Type B pancreatic cell (in vitro differentiated cells): Measurements from ENCODE around the gene SNAP29. TPM values are rescaled to one million over a fixed set of nuclear protein-coding genes. Genes with fewer than 3 reads are reported as not detected.
"Not testable (repeated sequence)": the region's sequence is repeated elsewhere in the genome, so short reads cannot be mapped to it uniquely, and the experiment has no call there.

Source experiments
- DNase-seq: peaks from one replicate; pipeline ENCODE4 v3.0.0; 2021; ENCODE audit warnings: mixed read lengths; ENCODE audit not compliant: unreplicated experiment; ENCODE audit errors: extremely low spot score
- H3K27ac Mint-ChIP-seq: 2 replicates; pipeline ENCODE4 v1.8.0; 2021; ENCODE audit warnings: mild to moderate bottlenecking, mixed read lengths
- H3K27me3 Mint-ChIP-seq: 2 replicates; pipeline ENCODE4 v1.8.0; 2021; ENCODE audit warnings: mixed read lengths
- H3K36me3 Mint-ChIP-seq: 2 replicates; pipeline ENCODE4 v1.8.0; 2021; ENCODE audit warnings: mixed read lengths
- H3K4me1 Mint-ChIP-seq: one replicate; pipeline ENCODE4 v1.8.0; 2021; ENCODE audit warnings: mixed read lengths; ENCODE audit not compliant: unreplicated experiment
- H3K4me3 Mint-ChIP-seq: 2 replicates; pipeline ENCODE4 v1.8.0; 2021; ENCODE audit warnings: mild to moderate bottlenecking, mixed read lengths
- H3K9me3 Mint-ChIP-seq: 2 replicates; pipeline ENCODE4 v1.8.0; 2021; ENCODE audit warnings: mixed read lengths
- CTCF ChIP-seq: fragments of 200-600 bp; sonication (generic); conservative IDR thresholded peaks from 2 replicates; pipeline ENCODE4 v1.5.0; 2021; ENCODE audit warnings: antibody characterized with exemption, mild to moderate bottlenecking
- total RNA-seq: library from RNA; stranded (reverse); gene quantifications from 2 replicates; pipeline ENCODE4 v1.2.1, GENCODE V29; 2021; ENCODE audit warnings: low replicate concordance

The SNAP29 gene
- total RNA-seq, 1 donor from 2014 or later: 20.4 TPM

GRCh38 chr22:20813056-20813455, 45.8 kb upstream of the SNAP29 start:
- Mint-ChIP-seq H3K27me3 (no peaks in the 10 kb centered on the region), H3K4me3 (no peak overlapping the region), H3K9me3 (no peaks in the 10 kb centered on the region), H3K36me3 (peaks cover 19% of the 10 kb centered on the region), H3K4me1 (no peaks in the 10 kb centered on the region), H3K27ac (no peak overlapping the region)
- TF ChIP-seq CTCF: no peak
- no peak for DNase-seq

GRCh38 chr22:20814221-20814808, 44.5 kb upstream of the SNAP29 start:
- Mint-ChIP-seq H3K27ac (no peak overlapping the region), H3K27me3 (no peaks in the 10 kb centered on the region), H3K36me3 (peaks cover 19% of the 10 kb centered on the region), H3K9me3 (no peaks in the 10 kb centered on the region), H3K4me1 (no peaks in the 10 kb centered on the region), H3K4me3 (no peak overlapping the region)
- DNase-seq: no peak
- no peak for TF ChIP-seq CTCF

- Mint-ChIP-seq H3K27me3 (no peaks in the 10 kb centered on the region), H3K36me3 (peaks cover 16% of the 10 kb centered on the region), H3K9me3 (no peaks in the 10 kb centered on the region), H3K4me1 (no peaks in the 10 kb centered on the region), H3K4me3 (no peak overlapping the region), H3K27ac (no peak overlapping the region)
- DNase-seq: no peak
- no peak for TF ChIP-seq CTCF
Observed at GRCh38 chr22:20815477-20816050, 43.2 kb upstream of the SNAP29 start.

- peaks cover 8% of the 10 kb centered on the region for H3K36me3 Mint-ChIP-seq
- H3K9me3 Mint-ChIP-seq: no peaks in the 10 kb centered on the region
- no peaks in the 10 kb centered on the region for H3K4me1 Mint-ChIP-seq
- TF ChIP-seq CTCF: no peak
- H3K27me3 Mint-ChIP-seq: no peaks in the 10 kb centered on the region
- no peak for DNase-seq
- no peak overlapping the region for H3K4me3 Mint-ChIP-seq
- H3K27ac Mint-ChIP-seq: no peak overlapping the region
Observed at GRCh38 chr22:20816559-20816958, 42.2 kb upstream of the SNAP29 start.

- Mint-ChIP-seq H3K27me3 (no peaks in the 10 kb centered on the region), H3K4me3 (no peak overlapping the region)
- TF ChIP-seq CTCF: no peak
Observed at GRCh38 chr22:20818471-20818870, 40.3 kb upstream of the SNAP29 start.

GRCh38 chr22:20819471-20819870, 39.3 kb upstream of the SNAP29 start:
- DNase-seq: no peak
- Mint-ChIP-seq H3K27me3 (no peaks in the 10 kb centered on the region), H3K27ac (no peak overlapping the region), H3K36me3 (no peaks in the 10 kb centered on the region), H3K4me3 (no peak overlapping the region), H3K9me3 (no peaks in the 10 kb centered on the region), H3K4me1 (no peaks in the 10 kb centered on the region)
- no peak for TF ChIP-seq CTCF

More at GRCh38 chr22:20818471-20818870, 40.3 kb upstream of the SNAP29 start:
- Mint-ChIP-seq H3K4me1 (no peaks in the 10 kb centered on the region), H3K36me3 (no peaks in the 10 kb centered on the region), H3K9me3 (no peaks in the 10 kb centered on the region), H3K27ac (no peak overlapping the region)
- no peak for DNase-seq

- H3K9me3 Mint-ChIP-seq, DNase-seq, H3K36me3 Mint-ChIP-seq, H3K4me1 Mint-ChIP-seq, H3K27me3 Mint-ChIP-seq, H3K27ac Mint-ChIP-seq, H3K4me3 Mint-ChIP-seq: not testable (repeated sequence)
Observed at GRCh38 chr22:20821717-20822239, 37.0 kb upstream of the SNAP29 start.
